RWPE1 (cell line): ENCODE data around the gene DNAJC6.
A peak's percentile ranks its signal among the peaks of the same experiment; 100 is the strongest.

Source experiments
- CTCF ChIA-PET: fragments of 350-600 bp; sonication (Branson Sonifier 250); formaldehyde crosslinking; extraction: SDS; loops from one replicate; lab custom pipeline; 2021; lab: Yijun Ruan, JAX
- POLR2A ChIA-PET: fragments of 400-600 bp; formaldehyde crosslinking; extraction: SDS; loops from one replicate; lab custom pipeline; 2020; ENCODE audit warnings: antibody characterized with exemption; ENCODE audit not compliant: low non-redundant PET; lab: Yijun Ruan, JAX
- DNase-seq: peaks from one replicate; pipeline ENCODE4 v3.0.0; 2012; ENCODE audit warnings: low spot score
- H3K27ac ChIP-seq: fragments of 450-650 bp; 2 replicates; pipeline ENCODE4 v1.5.1; 2017
- TF ChIP-seq, protein P1 (sequence below): fragments of 450-650 bp; conservative IDR thresholded peaks from 2 replicates; pipeline ENCODE4 v1.5.1; 2017; ENCODE audit warnings: low read depth, mild to moderate bottlenecking

Gene DNAJC6

GRCh38 chr1:65392497-65392896 lies 83.2 kb downstream of the DNAJC6 start:
- TF ChIP-seq, protein P1, sequence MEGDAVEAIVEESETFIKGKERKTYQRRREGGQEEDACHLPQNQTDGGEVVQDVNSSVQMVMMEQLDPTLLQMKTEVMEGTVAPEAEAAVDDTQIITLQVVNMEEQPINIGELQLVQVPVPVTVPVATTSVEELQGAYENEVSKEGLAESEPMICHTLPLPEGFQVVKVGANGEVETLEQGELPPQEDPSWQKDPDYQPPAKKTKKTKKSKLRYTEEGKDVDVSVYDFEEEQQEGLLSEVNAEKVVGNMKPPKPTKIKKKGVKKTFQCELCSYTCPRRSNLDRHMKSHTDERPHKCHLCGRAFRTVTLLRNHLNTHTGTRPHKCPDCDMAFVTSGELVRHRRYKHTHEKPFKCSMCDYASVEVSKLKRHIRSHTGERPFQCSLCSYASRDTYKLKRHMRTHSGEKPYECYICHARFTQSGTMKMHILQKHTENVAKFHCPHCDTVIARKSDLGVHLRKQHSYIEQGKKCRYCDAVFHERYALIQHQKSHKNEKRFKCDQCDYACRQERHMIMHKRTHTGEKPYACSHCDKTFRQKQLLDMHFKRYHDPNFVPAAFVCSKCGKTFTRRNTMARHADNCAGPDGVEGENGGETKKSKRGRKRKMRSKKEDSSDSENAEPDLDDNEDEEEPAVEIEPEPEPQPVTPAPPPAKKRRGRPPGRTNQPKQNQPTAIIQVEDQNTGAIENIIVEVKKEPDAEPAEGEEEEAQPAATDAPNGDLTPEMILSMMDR = no peak
- ChIA-PET POLR2A (no interaction called here), CTCF (no interaction called here)
- no peak overlapping the region for H3K27ac ChIP-seq
- DNase-seq = no peak

DNA sequence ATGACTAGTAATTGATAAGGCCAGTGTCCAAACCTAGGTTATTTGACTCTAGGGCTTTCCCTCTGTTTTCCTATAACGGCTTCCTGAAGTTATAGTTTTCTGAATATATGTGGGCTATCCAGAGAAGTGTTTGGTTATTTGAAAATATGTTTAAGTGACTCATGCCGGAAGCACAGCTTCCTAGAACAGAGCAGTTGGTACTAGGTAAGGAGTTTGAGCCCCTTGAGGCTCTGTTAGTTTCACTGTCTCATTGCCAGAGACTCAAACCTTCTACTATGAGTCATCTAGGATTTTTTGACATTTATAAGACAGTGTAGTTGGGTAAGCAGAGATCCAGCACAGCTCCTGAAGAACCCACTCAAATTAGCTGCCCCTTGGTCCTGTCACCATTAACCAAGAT lies 84.0 kb downstream of the DNAJC6 start:
- no peak overlapping the region for H3K27ac ChIP-seq
- TF ChIP-seq, protein P1 = no peak
- ChIA-PET POLR2A (no interaction called here), CTCF (no interaction called here)
- DNase-seq = peak; percentile 39

DNA sequence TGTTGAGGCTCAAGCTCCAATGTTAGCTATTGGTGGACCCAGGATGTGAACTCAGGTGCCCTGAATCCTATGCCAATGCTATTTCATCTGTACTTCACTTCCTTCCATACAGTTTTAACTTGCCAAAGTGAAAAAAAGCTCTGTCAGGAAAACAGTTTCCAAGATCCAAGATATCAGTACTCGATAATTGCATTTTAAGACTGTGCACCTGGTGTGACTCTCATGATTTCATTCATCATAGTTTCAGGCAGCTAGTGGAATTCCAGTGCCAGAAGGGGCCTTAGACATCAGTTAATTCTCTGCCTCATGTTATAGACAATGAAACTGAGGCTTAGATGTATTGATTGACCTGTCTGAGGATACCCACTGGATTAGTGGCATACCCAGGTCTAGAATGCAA lies 84.6 kb downstream of the DNAJC6 start:
- H3K27ac ChIP-seq = no peak overlapping the region
- ChIA-PET POLR2A (no interaction called here), CTCF (no interaction called here)
- TF ChIP-seq, protein P1 = no peak
- DNase-seq = no peak

GRCh38 chr1:65395887-65396612 lies 86.7 kb downstream of the DNAJC6 start:
- TF ChIP-seq, protein P1 = no peak
- no peak overlapping the region for H3K27ac ChIP-seq
- CTCF ChIA-PET = no interaction called here
- DNase-seq = no peak
- POLR2A ChIA-PET = no interaction called here

DNA sequence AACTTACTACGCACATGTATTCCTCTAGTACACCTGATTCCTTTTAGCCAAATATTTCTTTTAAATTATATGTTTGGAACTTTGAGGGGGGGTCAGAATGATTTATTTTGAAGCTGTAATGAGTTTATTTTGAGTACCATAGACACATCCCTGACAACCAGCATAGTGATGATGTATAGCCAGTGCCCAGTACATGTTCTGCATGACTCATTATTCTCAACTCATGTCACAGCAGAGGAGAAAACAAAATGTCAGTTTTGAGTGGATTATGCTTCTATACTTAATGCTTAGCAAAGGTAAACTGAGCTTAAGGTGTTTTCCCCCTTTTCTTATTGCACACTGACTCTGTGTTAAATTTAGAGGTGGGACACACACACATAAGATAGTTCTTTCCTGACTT lies 88.7 kb downstream of the DNAJC6 start:
- POLR2A ChIA-PET = no interaction called here
- no peak overlapping the region for H3K27ac ChIP-seq
- TF ChIP-seq, protein P1 = no peak
- DNase-seq = no peak
- CTCF ChIA-PET = no interaction called here

DNA sequence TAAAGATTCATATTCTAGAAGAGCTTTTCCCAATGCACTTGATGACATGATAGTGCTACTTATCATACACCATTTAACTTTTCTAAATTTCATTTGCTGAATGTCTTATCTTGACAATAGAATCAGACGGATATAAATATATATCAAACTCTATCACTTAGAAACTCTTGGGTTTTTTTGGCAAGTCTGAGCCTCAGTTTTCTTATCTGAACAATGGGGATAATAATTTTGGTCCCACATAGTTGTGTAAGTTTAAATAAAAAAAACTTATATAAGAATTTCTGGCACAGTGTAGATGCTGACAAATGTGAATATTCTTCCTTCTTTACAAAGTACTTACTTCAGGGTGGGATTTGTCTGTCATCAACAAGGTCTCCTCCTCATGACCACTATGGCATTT lies 89.7 kb downstream of the DNAJC6 start:
- POLR2A ChIA-PET = no interaction called here
- H3K27ac ChIP-seq = no peak overlapping the region
- no peak for DNase-seq
- TF ChIP-seq, protein P1 = no peak
- CTCF ChIA-PET = no interaction called here
